Measurements from ENCODE around the gene IL31.

Gene IL31

DNA sequence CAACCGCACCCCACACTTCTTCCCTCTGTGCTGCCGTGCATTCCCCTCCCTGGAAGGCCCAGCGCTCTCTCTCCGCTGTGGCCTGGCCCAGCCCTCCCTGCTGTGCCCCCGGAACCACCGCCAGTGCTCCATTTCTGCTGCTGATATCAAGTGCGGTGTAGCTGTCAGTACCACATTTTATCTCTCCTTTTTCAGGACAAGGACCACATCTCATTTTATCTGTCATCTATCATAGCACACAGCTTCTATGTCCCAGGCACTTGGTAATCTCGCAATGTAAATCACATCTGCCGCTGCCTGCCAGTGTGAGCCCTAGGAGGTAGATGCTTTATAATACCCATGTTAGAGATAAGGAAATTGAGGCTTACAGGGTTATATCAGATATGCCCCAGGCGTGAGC is 18.3 kb downstream of the IL31 start:
- Histone ChIP-seq H4K20me1 (ENCODE audit: low read depth, low read length) (no peaks in the 10 kb centered on the region), H3K9ac (ENCODE audit: low read length) (no peak overlapping the region), H3K36me3 (ENCODE audit: low read length) (no peaks in the 10 kb centered on the region), H3K79me2 (ENCODE audit: insufficient read depth, low read length) (no peaks in the 10 kb centered on the region), H2AFZ (ENCODE audit: low read depth, low read length, severe bottlenecking) (no peak overlapping the region), H3K27me3 (ENCODE audit: low read length) (no peaks in the 10 kb centered on the region), H3K4me2 (ENCODE audit: low read depth, low read length, poor library complexity, severe bottlenecking) (no peak overlapping the region), H3F3A (ENCODE audit: insufficient read depth) (no peaks in the 10 kb centered on the region), H3K27ac (ENCODE audit: low read depth, low read length) (no peak overlapping the region), H3K9me3 (ENCODE audit: insufficient read depth, low read length) (no peaks in the 10 kb centered on the region), H3K4me3 (ENCODE audit: insufficient read depth, low read length, poor library complexity, severe bottlenecking) (no peak overlapping the region), H3K9me2 (replicated peaks; ENCODE audit: insufficient read depth, low read length) (no peaks in the 10 kb centered on the region)
- no peak for TF ChIP-seq EZH2phosphoT487 (conservative IDR thresholded peaks at IDR 0.05; ENCODE audit: low read length)
- TF ChIP-seq, protein P1, sequence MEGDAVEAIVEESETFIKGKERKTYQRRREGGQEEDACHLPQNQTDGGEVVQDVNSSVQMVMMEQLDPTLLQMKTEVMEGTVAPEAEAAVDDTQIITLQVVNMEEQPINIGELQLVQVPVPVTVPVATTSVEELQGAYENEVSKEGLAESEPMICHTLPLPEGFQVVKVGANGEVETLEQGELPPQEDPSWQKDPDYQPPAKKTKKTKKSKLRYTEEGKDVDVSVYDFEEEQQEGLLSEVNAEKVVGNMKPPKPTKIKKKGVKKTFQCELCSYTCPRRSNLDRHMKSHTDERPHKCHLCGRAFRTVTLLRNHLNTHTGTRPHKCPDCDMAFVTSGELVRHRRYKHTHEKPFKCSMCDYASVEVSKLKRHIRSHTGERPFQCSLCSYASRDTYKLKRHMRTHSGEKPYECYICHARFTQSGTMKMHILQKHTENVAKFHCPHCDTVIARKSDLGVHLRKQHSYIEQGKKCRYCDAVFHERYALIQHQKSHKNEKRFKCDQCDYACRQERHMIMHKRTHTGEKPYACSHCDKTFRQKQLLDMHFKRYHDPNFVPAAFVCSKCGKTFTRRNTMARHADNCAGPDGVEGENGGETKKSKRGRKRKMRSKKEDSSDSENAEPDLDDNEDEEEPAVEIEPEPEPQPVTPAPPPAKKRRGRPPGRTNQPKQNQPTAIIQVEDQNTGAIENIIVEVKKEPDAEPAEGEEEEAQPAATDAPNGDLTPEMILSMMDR (IDR thresholded peaks at IDR 0.05; ENCODE audit: insufficient read depth, low read length, poor library complexity, severe bottlenecking), result no peak

DNA sequence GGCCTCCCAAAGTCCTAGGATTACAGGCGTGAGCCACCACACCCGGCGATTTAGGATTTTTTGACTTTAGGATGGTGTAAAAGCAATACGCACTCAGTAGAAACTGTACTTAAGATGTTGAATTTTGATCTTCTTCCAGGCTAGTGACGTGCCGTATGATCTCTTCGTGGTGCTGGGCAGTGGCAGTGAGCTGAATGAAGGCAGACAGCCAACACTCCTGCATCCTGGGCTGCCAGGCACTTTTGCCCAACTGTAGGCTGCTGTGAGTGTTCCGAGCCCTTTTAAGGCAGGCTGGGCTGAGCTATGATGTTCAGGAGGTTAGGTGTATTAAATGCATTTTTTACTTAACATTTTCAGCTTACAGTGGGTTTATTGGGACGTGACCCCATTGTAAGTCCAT is 21.3 kb downstream of the IL31 start:
- no peaks in the 10 kb centered on the region for H3K79me2 ChIP-seq (ENCODE audit: insufficient read depth, low read length)
- H3K9me3 ChIP-seq (ENCODE audit: insufficient read depth, low read length), result no peaks in the 10 kb centered on the region
- H3K27ac ChIP-seq (ENCODE audit: low read depth, low read length), result no peak overlapping the region
- H4K20me1 ChIP-seq (ENCODE audit: low read depth, low read length), result no peaks in the 10 kb centered on the region
- H3K4me2 ChIP-seq (ENCODE audit: low read depth, low read length, poor library complexity, severe bottlenecking), result no peak overlapping the region
- H3K4me3 ChIP-seq (ENCODE audit: insufficient read depth, low read length, poor library complexity, severe bottlenecking), result no peak overlapping the region
- no peaks in the 10 kb centered on the region for H3F3A ChIP-seq (ENCODE audit: insufficient read depth)
- no peaks in the 10 kb centered on the region for H3K27me3 ChIP-seq (ENCODE audit: low read length)
- H2AFZ ChIP-seq (ENCODE audit: low read depth, low read length, severe bottlenecking), result no peak overlapping the region
- no peaks in the 10 kb centered on the region for H3K9me2 ChIP-seq (replicated peaks; ENCODE audit: insufficient read depth, low read length)
- no peak overlapping the region for H3K9ac ChIP-seq (ENCODE audit: low read length)
- TF ChIP-seq EZH2phosphoT487 (conservative IDR thresholded peaks at IDR 0.05; ENCODE audit: low read length), result no peak
- TF ChIP-seq, protein P1 (IDR thresholded peaks at IDR 0.05; ENCODE audit: insufficient read depth, low read length, poor library complexity, severe bottlenecking), result no peak
- H3K36me3 ChIP-seq (ENCODE audit: low read length), result no peaks in the 10 kb centered on the region

DNA sequence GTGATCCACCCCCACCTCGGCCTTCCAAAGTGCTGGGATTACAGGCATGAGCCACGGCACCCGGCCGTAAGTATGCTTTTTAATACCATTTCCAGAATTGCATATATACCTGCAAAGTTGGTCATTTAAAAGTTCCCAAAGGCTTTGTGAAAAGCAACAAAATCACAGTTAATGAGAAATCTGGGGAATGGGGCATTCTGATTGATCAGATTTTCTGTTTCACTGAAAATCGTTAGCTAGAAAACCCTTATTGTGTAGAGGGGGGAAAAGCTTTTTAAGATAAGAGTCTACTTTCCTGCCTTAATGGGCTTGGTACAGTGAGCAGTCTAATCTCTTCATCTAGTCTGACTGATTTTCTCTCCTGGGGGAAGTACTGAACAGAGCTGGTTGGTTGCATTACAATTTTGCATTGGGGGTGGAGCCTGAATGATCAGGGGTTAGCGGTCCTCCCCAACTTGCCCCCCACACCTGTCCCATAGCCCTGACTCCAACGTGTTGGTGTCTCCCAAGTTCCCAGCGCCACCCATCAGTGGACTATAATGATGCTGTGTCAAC is 23.8 kb downstream of the IL31 start:
- no peaks in the 10 kb centered on the region for H4K20me1 ChIP-seq (ENCODE audit: low read depth, low read length)
- no peak overlapping the region for H3K4me3 ChIP-seq (ENCODE audit: insufficient read depth, low read length, poor library complexity, severe bottlenecking)
- H2AFZ ChIP-seq (ENCODE audit: low read depth, low read length, severe bottlenecking), result no peak overlapping the region
- no peak overlapping the region for H3K27ac ChIP-seq (ENCODE audit: low read depth, low read length)
- H3K9ac ChIP-seq (ENCODE audit: low read length), result no peak overlapping the region
- no peak for TF ChIP-seq EZH2phosphoT487 (conservative IDR thresholded peaks at IDR 0.05; ENCODE audit: low read length)
- TF ChIP-seq, protein P1 (IDR thresholded peaks at IDR 0.05; ENCODE audit: insufficient read depth, low read length, poor library complexity, severe bottlenecking), result no peak
- H3K4me2 ChIP-seq (ENCODE audit: low read depth, low read length, poor library complexity, severe bottlenecking), result no peak overlapping the region
- H3K36me3 ChIP-seq (ENCODE audit: low read length), result no peaks in the 10 kb centered on the region
- H3K9me3 ChIP-seq (ENCODE audit: insufficient read depth, low read length), result no peaks in the 10 kb centered on the region
- H3K9me2 ChIP-seq (replicated peaks; ENCODE audit: insufficient read depth, low read length), result no peaks in the 10 kb centered on the region
- H3K27me3 ChIP-seq (ENCODE audit: low read length), result no peaks in the 10 kb centered on the region
- H3K79me2 ChIP-seq (ENCODE audit: insufficient read depth, low read length), result no peaks in the 10 kb centered on the region
- no peaks in the 10 kb centered on the region for H3F3A ChIP-seq (ENCODE audit: insufficient read depth)
